SIG-M5 (cell line): ENCODE measurements around the gene SGSM2.
"Not testable (repeated sequence)": the region's sequence is repeated elsewhere in the genome, so short reads cannot be mapped to it uniquely, and the experiment has no call there.

Experiments
- DNase-seq: peaks from one replicate; lab custom pipeline; 2025; lab: John Stamatoyannopoulos, UW

Gene SGSM2

GRCh38 chr17:2336852-2337543 lies at the start of gene SGSM2:
TSS of gene SGSM2 (plus strand) at chr17:2337501. CDS start at chr17:2337689, 188 bp downstream.
- DNase-seq = no peak

GRCh38 chr17:2289878-2290478 lies 47.3 kb upstream of the SGSM2 start:
- no peak for DNase-seq

GRCh38 chr17:2292100-2292499 lies 45.2 kb upstream of the SGSM2 start:
- no peak for DNase-seq

DNA sequence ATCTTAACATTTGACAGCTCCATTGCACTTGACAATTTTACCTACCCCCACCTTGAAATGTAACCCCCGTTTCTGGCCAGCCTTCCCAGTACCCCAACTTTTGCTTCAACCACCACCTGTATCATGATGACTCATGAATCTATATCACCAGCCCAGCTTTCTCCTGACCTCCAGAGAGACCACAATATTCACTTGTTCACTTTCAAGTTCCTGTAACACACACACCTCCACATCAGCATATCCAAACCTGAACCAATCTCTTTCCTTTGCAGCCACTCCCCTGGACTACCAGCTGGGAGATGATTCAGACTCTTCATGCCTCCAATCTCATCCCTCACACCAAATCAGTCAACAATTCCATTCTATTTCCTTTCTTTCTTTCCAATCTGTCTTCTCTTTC lies 41.7 kb upstream of the SGSM2 start:
- DNase-seq = no peak

GRCh38 chr17:2297023-2297422 lies 40.3 kb upstream of the SGSM2 start:
- no peak for DNase-seq

GRCh38 chr17:2299136-2299535 lies 38.2 kb upstream of the SGSM2 start:
- DNase-seq = no peak

DNA sequence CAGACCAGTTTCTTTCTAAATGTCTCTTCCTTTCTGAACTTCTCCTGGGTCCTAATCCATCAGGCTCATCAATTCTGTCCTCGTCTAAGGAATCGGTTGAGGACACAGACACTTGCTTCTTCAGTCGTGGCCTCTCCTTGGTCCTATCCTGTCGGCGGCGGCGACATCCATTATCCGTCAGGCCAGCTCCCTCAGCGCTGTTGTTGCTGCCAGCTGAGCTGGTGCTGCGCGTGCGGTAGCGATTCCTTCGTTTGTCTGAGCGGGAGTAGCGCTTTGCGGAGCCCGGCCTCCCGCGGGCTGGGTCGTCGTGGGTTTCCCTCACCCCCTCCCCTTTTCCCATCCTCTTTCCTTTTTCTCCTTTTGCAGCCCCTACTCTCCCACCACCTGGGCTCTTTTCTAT lies 37.5 kb upstream of the SGSM2 start:
- no peak for DNase-seq

- no peak for DNase-seq
Observed at GRCh38 chr17:2302778-2303203, 34.5 kb upstream of the SGSM2 start.

- DNase-seq = no peak
Observed at GRCh38 chr17:2303204-2304188, 33.8 kb upstream of the SGSM2 start, which contains the start of the genes SMG6 and SRR. TSS of gene SMG6 (minus strand) at chr17:2303785. CDS start at chr17:2303720, 65 bp downstream. TSS of gene SRR (plus strand) at chr17:2303950. CDS start at chr17:2315561, 11,611 bp downstream.

DNA sequence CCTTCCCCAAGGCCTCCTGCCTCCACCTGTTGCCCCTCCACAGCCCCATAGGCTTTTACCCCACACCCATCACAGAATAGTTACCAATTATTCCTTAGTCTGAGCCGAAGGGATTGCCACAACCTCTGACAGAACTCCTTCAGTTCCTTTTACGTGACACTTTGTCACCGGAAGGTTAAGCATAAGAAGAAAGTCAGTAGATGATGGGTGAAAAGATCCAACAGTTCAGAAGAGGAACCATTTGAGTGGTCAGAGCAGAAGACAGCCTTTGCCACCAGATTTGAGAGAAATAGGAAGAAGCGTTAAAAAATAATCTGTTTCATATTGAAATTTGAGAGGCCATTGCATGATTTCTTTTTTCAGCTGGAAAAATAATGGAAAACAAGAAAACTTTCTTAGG lies 32.4 kb upstream of the SGSM2 start:
- DNase-seq = no peak

GRCh38 chr17:2309338-2310154 lies 27.8 kb upstream of the SGSM2 start:
- DNase-seq = no peak

DNA sequence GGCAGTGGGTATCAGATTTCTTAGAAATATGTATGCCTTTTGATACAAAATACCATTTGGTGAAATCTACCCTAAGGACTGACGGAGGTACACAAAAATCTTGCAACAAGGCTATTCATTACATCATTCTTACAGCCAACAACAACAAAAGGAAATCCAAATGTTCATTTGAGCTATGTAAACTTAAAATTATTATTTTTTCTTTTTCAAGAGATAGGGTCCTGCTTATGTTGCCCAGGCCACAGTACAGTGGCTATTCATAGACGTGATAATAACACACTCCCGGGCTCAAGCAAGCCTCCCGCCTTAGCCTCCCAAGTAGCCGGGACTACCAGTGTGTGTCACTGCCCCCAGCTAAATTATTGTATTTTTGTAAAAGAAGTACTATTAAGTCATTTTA lies 24.6 kb upstream of the SGSM2 start:
- DNase-seq = no peak

DNA sequence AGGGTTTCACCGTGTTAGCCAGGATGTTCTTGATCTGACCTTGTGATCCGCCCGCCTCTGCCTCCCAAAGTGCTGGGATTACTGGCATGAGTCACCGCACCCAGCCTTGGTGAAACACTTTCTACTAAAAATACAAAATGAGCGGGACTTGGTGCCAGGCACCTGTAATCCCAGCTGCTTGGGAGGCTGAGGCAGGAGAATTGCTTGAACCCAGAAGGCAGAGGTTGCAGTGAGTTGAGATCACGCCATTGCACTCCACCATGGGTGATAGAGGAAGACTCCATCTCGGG lies 20.4 kb upstream of the SGSM2 start:
- not testable (repeated sequence) for DNase-seq

DNA sequence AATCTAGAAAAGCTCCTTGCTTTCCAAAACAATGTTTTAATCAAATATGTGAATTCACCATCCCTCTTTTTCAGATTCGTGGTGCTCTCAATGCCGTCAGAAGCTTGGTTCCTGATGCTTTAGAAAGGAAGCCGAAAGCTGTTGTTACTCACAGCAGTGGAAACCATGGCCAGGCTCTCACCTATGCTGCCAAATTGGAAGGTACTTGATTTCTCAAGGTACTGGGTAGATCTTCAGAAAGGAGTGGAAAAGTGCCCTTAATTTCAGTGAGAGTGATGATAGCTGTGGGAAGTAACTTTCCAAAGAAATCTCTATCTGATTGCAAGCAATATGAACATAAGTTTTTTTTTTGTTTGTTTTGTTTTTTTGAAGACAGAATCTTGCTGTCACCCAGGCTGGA lies 19.5 kb upstream of the SGSM2 start:
- DNase-seq = no peak

GRCh38 chr17:2319051-2319450 lies 18.2 kb upstream of the SGSM2 start:
- no peak for DNase-seq

- no peak for DNase-seq
Observed at GRCh38 chr17:2321399-2321798, 15.9 kb upstream of the SGSM2 start.

GRCh38 chr17:2323629-2324314 lies 13.5 kb upstream of the SGSM2 start:
- DNase-seq = no peak

- no peak for DNase-seq
Observed at GRCh38 chr17:2331303-2331702, 6.0 kb upstream of the SGSM2 start.

DNA sequence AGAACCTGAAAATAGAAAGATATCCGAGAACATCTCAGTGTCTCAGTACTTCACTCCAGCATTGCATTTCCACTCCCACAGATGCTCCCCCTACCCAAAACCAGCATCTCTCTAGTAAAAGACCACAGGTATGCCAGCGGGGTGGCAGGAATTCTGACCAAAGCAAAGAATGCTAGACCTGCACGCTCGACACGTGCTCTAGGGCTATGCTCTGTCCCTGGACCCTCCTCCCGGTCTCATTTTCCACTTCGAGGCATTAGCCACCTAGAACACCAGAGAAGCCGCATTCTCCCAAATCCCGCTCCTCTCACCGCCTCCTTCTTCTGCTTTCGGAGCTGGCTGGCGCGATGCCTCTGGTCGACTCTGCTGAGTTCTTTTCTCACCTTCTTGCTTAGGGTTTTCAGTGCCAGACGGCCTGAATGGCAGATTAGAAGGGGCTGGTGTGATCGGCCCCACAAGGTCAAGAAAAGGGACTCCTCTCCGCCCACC lies 1.5 kb upstream of the SGSM2 start:
- DNase-seq = no peak

DNA sequence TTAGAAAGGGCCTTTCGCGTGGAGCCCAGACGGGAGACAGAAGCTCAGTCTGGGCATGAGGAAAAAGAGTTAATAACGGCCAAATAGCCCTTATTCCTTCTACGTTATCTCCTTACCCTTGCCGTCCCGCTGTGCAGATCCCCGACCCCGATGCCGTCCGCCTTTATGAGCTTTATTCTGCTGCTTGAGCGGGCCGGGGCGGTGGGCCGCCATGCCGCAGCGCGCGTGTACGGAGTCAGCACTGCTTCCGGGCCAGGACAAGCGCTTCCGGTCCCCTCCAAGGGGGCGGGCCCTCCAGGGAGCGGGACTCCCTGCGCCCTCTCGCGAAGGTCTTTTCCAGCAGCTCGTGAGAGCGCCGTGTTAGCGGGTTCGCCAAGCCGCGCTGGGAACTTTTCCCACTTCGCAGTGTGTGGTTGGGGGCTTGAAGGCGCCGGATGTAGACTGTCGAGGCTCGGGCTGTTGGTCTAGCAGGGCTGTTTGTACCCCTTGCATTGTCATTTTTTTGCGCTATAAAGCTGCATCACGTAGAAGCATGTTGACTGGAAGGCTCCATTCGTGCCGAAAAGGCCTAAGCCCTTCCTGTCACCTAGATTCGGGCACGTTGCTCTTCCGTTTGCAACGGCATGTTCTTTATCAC lies 968 bp upstream of the SGSM2 start, which contains the start of gene TSR1:
Gene TSR1, minus strand, starts transcription at position 243 of the 637 bp plus-strand sequence. Its CDS starts 30 bp downstream, at position 213.
- no peak for DNase-seq
